SKM-1 treated with dmso at 0.1 percent for 144 hours (cell line): ENCODE data around the gene CLIC4.
A peak's percentile ranks its signal among the peaks of the same experiment; 100 is the strongest.

Experiments
- DNase-seq: peaks from one replicate; lab custom pipeline; 2025; ENCODE audit not compliant: unreplicated experiment; lab: John Stamatoyannopoulos, UW

CLIC4 gene

GRCh38 chr1:24857507-24858133, 112.4 kb downstream of the CLIC4 start:
- no peak for DNase-seq

- DNase-seq: no peak
Observed at GRCh38 chr1:24858277-24858676, 113.0 kb downstream of the CLIC4 start.

GRCh38 chr1:24859063-24860010, 114.1 kb downstream of the CLIC4 start:
- DNase-seq: no peak

GRCh38 chr1:24860841-24861240, 115.6 kb downstream of the CLIC4 start:
- DNase-seq: no peak

- DNase-seq: no peak
Observed at GRCh38 chr1:24861821-24862727, 116.8 kb downstream of the CLIC4 start.

GRCh38 chr1:24862775-24863483, 117.7 kb downstream of the CLIC4 start:
- DNase-seq: no peak

- no peak for DNase-seq
Observed at GRCh38 chr1:24864370-24864777, 119.1 kb downstream of the CLIC4 start.

- no peak for DNase-seq
Observed at GRCh38 chr1:24865168-24865567, 119.9 kb downstream of the CLIC4 start.

GRCh38 chr1:24865587-24865986, 120.3 kb downstream of the CLIC4 start:
- DNase-seq: no peak

- DNase-seq: no peak
Observed at GRCh38 chr1:24866211-24867083, 121.2 kb downstream of the CLIC4 start.

- DNase-seq: no peak
Observed at GRCh38 chr1:24867084-24867870, 122.0 kb downstream of the CLIC4 start.

GRCh38 chr1:24868016-24868875, 123.0 kb downstream of the CLIC4 start:
- no peak for DNase-seq

- DNase-seq: no peak
Observed at GRCh38 chr1:24870551-24871195, 125.4 kb downstream of the CLIC4 start.

GRCh38 chr1:24871306-24871901, 126.2 kb downstream of the CLIC4 start:
- no peak for DNase-seq

- DNase-seq: peak; percentile 79
Observed at GRCh38 chr1:24872061-24872850, 127.0 kb downstream of the CLIC4 start.

GRCh38 chr1:24873148-24873547, 127.9 kb downstream of the CLIC4 start:
- no peak for DNase-seq
